BE2C (cell line): ENCODE data around the gene ZNF784.

Experiments
- DNase-seq: peaks from one replicate; pipeline ENCODE4 v3.0.0-alpha.2; 2020
- H3K27me3 ChIP-seq: fragments of 250-450 bp; sonication (Bioruptor Pico); 2 replicates; pipeline ENCODE4 v1.5.1; 2020; ENCODE audit warnings: mild to moderate bottlenecking
- H3K36me3 ChIP-seq: fragments of 250-450 bp; sonication (Bioruptor Pico); 2 replicates; pipeline ENCODE4 v1.5.1; 2020; ENCODE audit warnings: mild to moderate bottlenecking
- H3K4me1 ChIP-seq: fragments of 250-450 bp; sonication (Bioruptor Pico); 2 replicates; pipeline ENCODE4 v1.5.1; 2020
- H3K4me3 ChIP-seq: 2 replicates; pipeline ENCODE4 v1.5.1; 2011; ENCODE audit warnings: low read depth, low read length
- H3K9me3 ChIP-seq: fragments of 250-450 bp; sonication (Bioruptor Pico); 2 replicates; pipeline ENCODE4 v1.5.1; 2020
- CTCF ChIP-seq: IDR thresholded peaks from 2 replicates; pipeline ENCODE4 v1.5.1; 2012; ENCODE audit warnings: mild to moderate bottlenecking, low read depth, low read length

The ZNF784 gene

GRCh38 chr19:55638864-55639359 is 14.5 kb upstream of the ZNF784 start:
- no peak overlapping the region for H3K4me3 ChIP-seq
- H3K36me3 ChIP-seq = no peaks in the 10 kb centered on the region
- no peaks in the 10 kb centered on the region for H3K27me3 ChIP-seq
- no peaks in the 10 kb centered on the region for H3K9me3 ChIP-seq
- H3K4me1 ChIP-seq = peaks cover 6% of the 10 kb centered on the region
- DNase-seq = peak; percentile 78
- peak; percentile 80 for TF ChIP-seq CTCF

- no peak for DNase-seq
- peaks cover 6% of the 10 kb centered on the region for H3K4me1 ChIP-seq
Measured at GRCh38 chr19:55637534-55637933, 13.2 kb upstream of the ZNF784 start.

GRCh38 chr19:55636723-55637122 is 12.4 kb upstream of the ZNF784 start:
- no peak for DNase-seq
- no peaks in the 10 kb centered on the region for H3K27me3 ChIP-seq
- peaks cover 6% of the 10 kb centered on the region for H3K4me1 ChIP-seq
- H3K9me3 ChIP-seq = no peaks in the 10 kb centered on the region
- H3K36me3 ChIP-seq = no peaks in the 10 kb centered on the region
- no peak overlapping the region for H3K4me3 ChIP-seq
- TF ChIP-seq CTCF = no peak

More at GRCh38 chr19:55637534-55637933, 13.2 kb upstream of the ZNF784 start:
- Histone ChIP-seq H3K4me3 (no peak overlapping the region), H3K36me3 (no peaks in the 10 kb centered on the region), H3K9me3 (no peaks in the 10 kb centered on the region), H3K27me3 (no peaks in the 10 kb centered on the region)
- no peak for TF ChIP-seq CTCF

GRCh38 chr19:55635856-55636440 is 11.6 kb upstream of the ZNF784 start:
- H3K4me1 ChIP-seq = peaks cover 6% of the 10 kb centered on the region
- no peaks in the 10 kb centered on the region for H3K27me3 ChIP-seq
- no peaks in the 10 kb centered on the region for H3K36me3 ChIP-seq
- H3K9me3 ChIP-seq = no peaks in the 10 kb centered on the region
- peak overlapping the region; percentile 99 for H3K4me3 ChIP-seq
- TF ChIP-seq CTCF = no peak
- no peak for DNase-seq

DNA sequence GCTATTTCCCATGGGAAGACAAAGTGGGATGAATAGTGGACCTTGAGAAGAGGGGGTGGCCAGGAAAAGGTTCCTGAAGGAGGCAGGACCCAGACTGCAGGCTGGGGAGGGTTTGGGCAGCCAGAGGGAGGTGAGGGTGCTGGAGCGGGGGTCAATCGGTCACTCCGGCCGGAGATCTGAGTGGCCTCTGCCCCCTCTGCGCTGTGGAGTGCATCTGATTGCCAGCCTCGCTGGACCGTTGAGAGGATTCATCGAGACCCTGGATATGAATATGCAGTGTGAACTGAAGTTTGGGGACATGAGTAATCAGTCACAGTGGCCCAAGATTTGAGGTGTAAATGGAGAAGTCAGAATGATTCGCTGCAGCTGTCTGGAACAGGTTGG is 11.0 kb upstream of the ZNF784 start:
- H3K9me3 ChIP-seq = no peaks in the 10 kb centered on the region
- H3K4me3 ChIP-seq = peak overlapping the region; percentile 99
- no peak for DNase-seq
- no peaks in the 10 kb centered on the region for H3K36me3 ChIP-seq
- peaks cover 3% of the 10 kb centered on the region for H3K4me1 ChIP-seq
- TF ChIP-seq CTCF = no peak
- no peaks in the 10 kb centered on the region for H3K27me3 ChIP-seq

DNA sequence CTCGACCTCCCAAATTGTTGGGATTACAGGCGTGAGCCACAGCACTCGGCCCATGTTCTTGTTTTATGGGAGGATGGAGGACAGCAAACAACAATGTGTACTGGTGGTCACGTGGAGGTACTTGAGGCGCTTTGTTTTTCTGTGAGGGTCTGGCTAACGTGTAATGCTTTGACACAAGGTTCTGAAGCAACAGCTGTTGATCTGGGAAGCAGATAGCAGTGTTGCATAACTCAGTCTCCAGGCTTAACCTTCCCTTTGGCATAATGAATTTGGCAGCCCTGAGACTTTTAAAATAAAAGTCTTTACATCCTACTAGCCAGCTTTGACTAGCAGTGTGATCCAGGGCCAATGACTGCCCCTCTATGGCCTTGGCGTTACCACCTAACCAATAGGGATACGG is 9.5 kb upstream of the ZNF784 start:
- no peaks in the 10 kb centered on the region for H3K9me3 ChIP-seq
- H3K4me3 ChIP-seq = no peak overlapping the region; the same call in 1 of the 2 replicates
- H3K36me3 ChIP-seq = no peaks in the 10 kb centered on the region
- no peak for DNase-seq
- TF ChIP-seq CTCF = no peak
- no peaks in the 10 kb centered on the region for H3K4me1 ChIP-seq
- no peaks in the 10 kb centered on the region for H3K27me3 ChIP-seq
